HG03469 (cell line): ENCODE data around the gene CITED1.
"Not testable (repeated sequence)": the region's sequence is repeated elsewhere in the genome, so short reads cannot be mapped to it uniquely, and the experiment has no call there.

Experiments
- ATAC-seq: cut with Tn5 transposase; IDR thresholded peaks from one replicate; pipeline ENCODE4 v1.9.1; 2021; ENCODE audit warnings: mild to moderate bottlenecking, moderate library complexity, moderate number of reproducible peaks; ENCODE audit not compliant: unreplicated experiment

Gene CITED1

DNA sequence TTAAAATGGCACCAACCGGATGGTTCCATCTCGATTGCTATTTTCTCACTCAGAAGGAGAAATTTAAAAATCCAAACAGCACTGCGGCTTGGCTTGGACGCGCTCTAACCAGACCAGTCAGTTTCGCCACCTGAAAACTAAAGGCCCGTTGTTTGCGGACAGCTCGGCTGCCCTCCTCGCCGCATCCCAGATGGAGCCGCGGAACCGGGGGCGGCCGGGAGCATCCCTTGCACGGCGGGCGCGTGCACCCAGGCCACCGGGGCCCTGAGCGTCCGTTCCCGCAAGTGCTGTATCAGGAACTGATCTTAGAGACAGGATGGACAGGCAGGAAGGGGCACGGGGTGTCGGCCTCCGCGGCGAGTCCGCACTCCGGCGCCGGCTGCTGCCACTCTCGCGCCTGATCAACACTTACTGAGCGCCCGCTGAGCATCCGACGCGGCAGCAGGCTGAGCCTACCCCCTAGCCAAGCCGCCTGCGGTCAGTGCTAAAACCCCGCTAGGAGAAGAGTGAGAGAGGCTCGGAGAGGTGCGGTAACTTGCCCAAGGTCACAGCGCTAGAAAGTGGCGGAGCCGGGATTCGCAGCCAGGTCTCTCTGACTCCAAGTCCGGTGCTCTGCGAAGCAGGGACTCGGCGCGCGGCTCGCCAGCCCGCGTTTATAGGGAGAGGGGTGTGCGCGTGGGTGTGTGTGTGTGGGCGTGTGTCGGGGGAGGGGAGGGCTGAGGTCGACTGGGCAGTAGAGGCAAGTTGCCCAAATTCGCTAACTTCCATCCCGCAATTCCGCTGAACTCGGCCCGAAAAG is at the start of gene CITED1:
Gene CITED1 (minus strand): TSS at position 629 of the 799 bp plus-strand sequence. CDS start 3,045 bp downstream, outside the sequence.
- ATAC-seq, result no peak

GRCh38 chrX:72352786-72353185 is 47.1 kb upstream of the CITED1 start:
- ATAC-seq, result no peak

- ATAC-seq, result no peak
Observed at GRCh38 chrX:72351606-72352334, 46.1 kb upstream of the CITED1 start.

DNA sequence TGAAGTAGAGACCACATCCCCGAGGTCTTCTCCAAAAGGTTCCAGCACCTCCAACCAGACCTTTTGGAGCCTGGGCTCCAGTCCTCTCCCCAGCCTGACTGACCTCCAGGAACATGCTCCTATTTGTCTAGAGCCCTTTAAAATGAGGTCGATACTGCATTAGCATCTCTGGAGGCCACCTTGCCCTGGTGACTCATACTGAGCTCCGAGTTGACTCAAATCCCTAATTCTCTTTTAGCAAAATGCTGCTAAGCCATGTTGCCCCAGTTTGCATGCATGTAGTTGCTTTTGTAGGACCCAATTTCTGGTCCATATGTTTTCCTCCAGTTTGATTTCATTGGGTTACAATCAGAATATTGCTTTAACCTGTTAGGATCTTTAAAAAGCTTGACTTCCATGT is 43.5 kb upstream of the CITED1 start:
- peak; percentile 95 for ATAC-seq

GRCh38 chrX:72348247-72348979 is 42.7 kb upstream of the CITED1 start:
- no peak for ATAC-seq

GRCh38 chrX:72347366-72347765 is 41.7 kb upstream of the CITED1 start:
- no peak for ATAC-seq

GRCh38 chrX:72346302-72346949 is 40.7 kb upstream of the CITED1 start:
- ATAC-seq, result no peak

GRCh38 chrX:72340626-72341025 is 34.9 kb upstream of the CITED1 start:
- ATAC-seq, result no peak

DNA sequence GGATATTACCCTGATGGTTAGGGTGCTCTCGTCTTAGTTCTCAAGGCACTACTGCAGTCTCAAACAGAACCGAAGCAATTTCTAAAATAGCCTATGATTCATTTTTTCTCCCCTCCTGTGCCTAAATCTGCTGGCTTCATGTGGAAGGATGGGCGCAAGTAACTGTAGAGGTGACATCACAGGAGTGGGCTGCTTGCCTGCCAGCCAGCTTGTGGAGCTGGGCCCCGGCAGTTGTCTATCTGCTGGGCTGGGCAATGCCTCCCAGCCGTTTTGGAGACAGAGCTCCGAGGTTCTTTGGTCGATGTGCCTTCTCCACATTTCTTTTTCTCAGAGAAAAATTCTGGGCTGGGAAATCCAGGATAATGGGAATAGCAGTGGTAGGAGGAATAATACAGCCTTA is 34.3 kb upstream of the CITED1 start:
- no peak for ATAC-seq

DNA sequence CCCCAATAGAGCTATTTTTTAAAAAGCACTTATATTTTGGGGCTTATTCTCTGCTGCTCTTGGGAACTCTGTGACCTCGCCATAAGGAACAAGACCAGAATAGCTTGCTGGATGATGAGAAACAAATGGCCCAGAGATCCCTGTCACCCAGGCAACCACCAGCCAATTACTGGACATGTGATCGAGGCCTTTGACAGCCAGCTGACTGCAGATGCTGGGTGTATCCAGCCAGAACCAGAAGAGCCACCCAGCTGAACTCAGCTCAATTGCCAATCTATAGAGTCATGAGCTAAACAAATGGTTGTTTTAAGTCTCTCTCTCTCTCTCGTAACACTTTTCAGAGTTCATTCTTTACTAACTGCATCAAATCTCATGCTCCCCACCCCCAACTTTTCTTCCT is 24.4 kb upstream of the CITED1 start:
- ATAC-seq, result no peak

DNA sequence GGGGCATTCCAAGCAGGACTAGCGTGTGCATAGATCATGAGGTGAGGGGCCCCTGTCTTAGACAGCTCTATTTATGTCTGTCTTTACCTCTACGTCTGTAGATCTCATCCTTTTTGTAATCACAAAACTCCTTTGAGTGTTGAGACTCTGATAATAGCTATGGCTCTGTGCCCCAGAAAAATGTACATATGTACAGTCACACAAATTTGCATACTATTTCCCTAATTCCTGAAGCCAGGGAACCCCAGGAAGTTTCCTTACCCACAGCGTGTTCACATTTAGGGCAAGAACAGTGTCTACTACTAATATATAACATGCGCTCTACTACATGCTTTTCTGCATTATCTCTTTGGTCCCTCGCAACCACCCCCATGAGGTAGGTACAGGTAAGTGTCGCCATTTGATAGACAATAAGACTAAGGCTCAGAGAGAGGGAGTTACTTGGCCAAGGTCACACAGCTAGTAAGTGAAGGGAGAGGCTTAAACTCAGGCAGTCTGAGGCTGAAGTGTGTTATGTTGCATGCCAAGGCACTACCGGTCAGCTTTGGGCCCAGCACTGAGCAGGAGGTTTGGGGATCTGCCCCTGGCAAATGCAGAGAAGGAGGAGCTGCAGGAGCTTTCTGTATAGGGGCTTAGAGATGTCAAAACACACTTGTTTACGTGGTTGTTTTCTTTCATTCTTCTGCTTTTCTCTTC is 21.0 kb upstream of the CITED1 start:
- ATAC-seq, result no peak

DNA sequence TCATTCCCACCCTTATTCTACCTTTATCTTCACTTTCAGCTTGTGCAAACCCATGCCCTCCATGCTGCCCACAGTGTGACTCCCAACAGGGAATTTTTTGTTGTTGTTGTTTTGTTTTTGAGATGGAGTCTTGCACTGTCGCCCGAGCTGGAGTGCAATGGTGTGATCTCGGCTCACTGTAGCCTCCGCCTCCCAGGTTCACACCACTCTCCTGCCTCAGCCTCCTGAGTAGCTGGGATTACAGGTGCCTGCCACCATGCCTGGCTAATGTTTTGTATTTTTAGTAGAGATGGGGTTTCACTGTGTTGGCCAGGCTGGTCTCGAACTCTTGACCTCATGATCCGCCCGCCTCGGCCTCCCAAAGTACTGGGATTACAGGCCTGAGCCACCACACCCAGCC is 13.9 kb upstream of the CITED1 start:
- ATAC-seq, result not testable (repeated sequence)

DNA sequence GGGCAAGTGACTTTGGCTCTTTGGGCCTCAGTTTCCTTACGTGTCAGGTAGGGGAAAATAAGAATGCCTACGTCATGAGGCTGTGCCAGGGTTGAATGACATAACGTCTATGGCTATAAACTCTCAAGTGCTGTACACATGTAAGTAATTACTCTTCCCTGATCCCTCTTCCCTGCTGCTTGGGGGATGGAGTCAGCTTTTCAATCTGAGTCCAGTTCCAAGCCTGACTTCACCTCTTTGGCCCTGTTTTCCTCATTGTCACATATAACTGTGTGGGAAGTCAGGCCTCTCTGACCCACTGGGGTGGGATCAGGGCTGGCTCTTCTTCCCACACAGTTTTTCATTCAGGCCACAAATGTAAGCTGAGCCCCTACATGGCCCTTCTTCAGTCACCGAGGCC is 11.4 kb upstream of the CITED1 start:
- ATAC-seq, result no peak

DNA sequence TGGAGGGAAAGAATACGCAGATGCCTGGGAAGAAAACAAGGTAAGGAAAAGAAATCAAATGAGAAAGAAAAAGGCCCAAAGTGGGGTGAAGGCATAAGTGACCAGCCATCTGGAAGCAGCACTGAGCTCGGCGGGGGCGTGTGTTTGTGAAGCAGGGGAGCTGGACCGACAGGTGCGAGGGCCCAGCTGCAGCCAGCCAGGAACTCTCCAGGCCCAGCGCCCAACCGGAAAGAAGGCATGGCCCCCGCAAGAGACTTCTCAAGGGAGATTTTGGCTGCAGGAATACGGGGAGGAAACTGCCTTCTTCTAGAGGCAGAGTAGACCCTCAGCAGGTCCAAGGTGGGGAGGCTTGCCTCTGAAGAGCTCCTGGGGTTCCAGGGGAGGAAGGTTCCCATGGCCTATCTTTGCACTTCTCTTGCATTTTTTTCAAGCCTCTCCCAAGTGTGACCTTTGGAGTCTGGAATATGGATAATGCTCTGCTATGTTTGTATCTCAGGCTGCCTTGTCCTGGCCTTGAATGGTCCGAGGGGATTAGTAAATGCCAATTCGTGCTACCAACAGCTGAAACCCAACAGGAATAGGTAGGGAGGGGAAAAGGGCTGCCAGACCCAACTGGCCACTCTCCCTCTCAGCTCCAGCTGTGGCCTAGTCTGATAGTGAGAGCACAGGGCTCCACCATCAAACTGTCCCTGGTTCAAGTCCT is 10.8 kb upstream of the CITED1 start:
- no peak for ATAC-seq

GRCh38 chrX:72314881-72315280 is 9.2 kb upstream of the CITED1 start:
- no peak for ATAC-seq

DNA sequence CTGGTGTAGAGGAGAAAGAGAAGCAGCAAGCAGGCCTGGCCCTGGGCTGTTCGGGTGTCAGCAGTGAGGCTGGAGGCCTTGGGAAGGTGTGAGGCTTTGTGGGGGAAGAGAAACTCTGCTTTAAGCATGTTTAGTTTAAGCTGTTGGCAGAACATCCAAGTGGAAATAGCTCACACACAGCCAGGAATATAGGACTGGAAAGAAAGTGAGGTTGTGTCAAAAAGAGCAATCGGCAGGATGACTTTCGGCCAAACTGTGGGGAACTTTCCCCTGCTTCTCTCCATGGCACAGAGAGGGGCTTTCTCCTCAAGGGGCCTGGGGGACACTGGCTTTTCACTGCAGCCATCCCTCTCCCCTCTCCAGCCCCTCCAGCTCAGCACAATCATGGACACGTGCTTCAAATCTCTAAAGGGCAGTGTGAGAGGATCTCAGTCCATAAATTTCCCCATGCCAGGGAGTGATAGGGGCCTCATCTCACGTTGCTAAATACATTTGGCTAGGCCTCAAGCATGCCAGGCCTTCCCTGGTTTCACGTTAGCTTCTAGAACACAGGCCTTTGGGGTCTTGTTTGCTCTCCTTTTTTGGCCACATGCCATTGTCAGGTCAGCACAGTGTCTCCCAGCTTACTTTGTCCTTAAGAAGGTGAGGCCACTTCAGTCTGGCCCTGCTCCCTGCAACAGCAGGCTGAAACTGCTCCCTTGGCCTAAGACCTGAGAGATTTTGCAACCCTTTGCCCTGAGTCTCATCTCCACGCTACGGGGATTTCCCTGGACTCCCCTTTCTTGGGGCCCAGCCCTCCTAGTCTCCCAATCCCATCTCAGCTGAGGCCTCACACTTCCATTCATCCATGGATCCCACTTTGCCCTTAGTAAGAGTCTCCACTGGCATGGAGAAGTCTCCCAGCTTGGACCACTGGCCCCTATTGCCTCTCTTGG is 8.3 kb upstream of the CITED1 start:
- no peak for ATAC-seq

- no peak for ATAC-seq
Observed at GRCh38 chrX:72312311-72312940, 6.7 kb upstream of the CITED1 start.
